MG63 (cell line): ENCODE data around the gene OR13C5. TPM values are rescaled to one million over a fixed set of nuclear protein-coding genes. Genes with fewer than 3 reads are reported as not detected.

Source experiments
- DNase-seq: peaks from one replicate; pipeline ENCODE4 v3.0.0-alpha.2; 2020
- H3K27me3 ChIP-seq: fragments of 250-450 bp; sonication (Bioruptor Pico); 2 replicates; pipeline ENCODE4 v1.5.1; 2020; ENCODE audit warnings: mild to moderate bottlenecking, moderate library complexity
- H3K36me3 ChIP-seq: fragments of 250-450 bp; sonication (Bioruptor Pico); 2 replicates; pipeline ENCODE4 v1.5.1; 2020; ENCODE audit warnings: mild to moderate bottlenecking, moderate library complexity
- H3K4me3 ChIP-seq: fragments of 250-450 bp; sonication (Bioruptor Pico); 2 replicates; pipeline ENCODE4 v1.5.1; 2020; ENCODE audit warnings: mild to moderate bottlenecking, moderate library complexity
- H3K9me3 ChIP-seq: fragments of 250-450 bp; sonication (Bioruptor Pico); 2 replicates; pipeline ENCODE4 v1.5.1; 2020; ENCODE audit warnings: mild to moderate bottlenecking, moderate library complexity
- total RNA-seq: library from RNA; depleted of rRNA; stranded (reverse); fragments of >200 nt; shearing (Covaris generic); gene quantifications from 2 replicates; pipeline ENCODE4 v1.2.3, GENCODE V29; 2014; ENCODE audit warnings: low replicate concordance; rRNA removed

The OR13C5 gene
- total RNA-seq, 1 experiment from 2014 or later: not detected

DNA sequence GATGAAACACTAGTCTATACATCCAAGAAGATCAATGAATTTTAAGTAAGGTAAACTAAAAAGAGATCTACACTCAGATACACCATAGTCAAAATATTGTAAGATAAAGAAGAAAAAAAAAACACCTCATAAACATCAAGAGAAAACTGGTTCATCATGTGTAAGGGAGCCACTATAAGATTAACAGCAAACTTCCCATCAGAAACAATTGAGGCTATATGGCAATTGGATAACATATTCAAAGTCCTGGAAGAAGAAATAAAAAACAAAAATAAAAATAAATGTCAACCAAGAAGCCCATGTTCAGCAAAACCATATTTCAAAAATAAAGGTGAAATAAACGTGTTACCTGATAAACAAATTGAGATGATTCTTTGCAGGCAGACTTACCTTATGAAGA lies 26.6 kb downstream of the OR13C5 start:
- no peak for DNase-seq

GRCh38 chr9:104568868-104569267 lies 30.3 kb downstream of the OR13C5 start, which contains the start of gene OR13C8:
Gene OR13C8 (plus strand): TSS chr9:104569168. CDS start chr9:104569168, 0 bp downstream.
- no peaks in the 10 kb centered on the region for H3K27me3 ChIP-seq
- H3K36me3 ChIP-seq: no peaks in the 10 kb centered on the region
- no peak for DNase-seq
- H3K9me3 ChIP-seq: peaks cover 4% of the 10 kb centered on the region
- H3K4me3 ChIP-seq: no peak within 1 kb of the TSS

More for the DNA sequence above, 26.6 kb downstream of the OR13C5 start:
- H3K36me3 ChIP-seq: no peaks in the 10 kb centered on the region
- peaks cover 4% of the 10 kb centered on the region for H3K9me3 ChIP-seq
- H3K27me3 ChIP-seq: no peaks in the 10 kb centered on the region
- H3K4me3 ChIP-seq: no peak overlapping the region

GRCh38 chr9:104564358-104564757 lies 34.9 kb downstream of the OR13C5 start:
- no peaks in the 10 kb centered on the region for H3K27me3 ChIP-seq
- no peak for DNase-seq

GRCh38 chr9:104556830-104557634 lies 42.2 kb downstream of the OR13C5 start:
- no peak for DNase-seq
- H3K4me3 ChIP-seq: no peak overlapping the region
- H3K27me3 ChIP-seq: no peaks in the 10 kb centered on the region
- H3K36me3 ChIP-seq: no peaks in the 10 kb centered on the region
- H3K9me3 ChIP-seq: no peaks in the 10 kb centered on the region

More at GRCh38 chr9:104564358-104564757, 34.9 kb downstream of the OR13C5 start:
- no peaks in the 10 kb centered on the region for H3K9me3 ChIP-seq
- no peaks in the 10 kb centered on the region for H3K36me3 ChIP-seq
- no peak overlapping the region for H3K4me3 ChIP-seq

DNA sequence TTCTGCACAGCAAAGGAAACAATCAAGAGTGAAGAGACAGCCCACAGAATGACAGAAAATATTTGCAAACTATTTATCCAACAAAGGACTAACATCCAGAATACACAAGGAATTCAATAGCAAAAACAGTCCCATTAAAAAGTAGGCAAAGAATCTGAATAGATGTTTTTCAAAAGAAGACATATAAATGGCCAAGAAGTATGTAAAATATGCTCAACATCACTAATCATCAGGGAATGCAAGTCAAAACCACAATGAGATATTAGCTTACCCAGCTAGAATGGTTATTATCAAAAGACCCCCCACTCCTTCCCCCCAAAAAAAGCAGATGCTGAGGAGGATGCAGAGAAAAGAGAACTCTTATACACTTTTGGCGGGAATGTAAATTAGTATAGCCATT lies 43.7 kb downstream of the OR13C5 start:
- DNase-seq: no peak

GRCh38 chr9:104553261-104553660 lies 46.0 kb downstream of the OR13C5 start:
- no peak for DNase-seq
- H3K4me3 ChIP-seq: no peak overlapping the region
- H3K27me3 ChIP-seq: no peaks in the 10 kb centered on the region
- H3K9me3 ChIP-seq: no peaks in the 10 kb centered on the region
- no peaks in the 10 kb centered on the region for H3K36me3 ChIP-seq

More for the DNA sequence above, 43.7 kb downstream of the OR13C5 start:
- no peaks in the 10 kb centered on the region for H3K36me3 ChIP-seq
- no peaks in the 10 kb centered on the region for H3K27me3 ChIP-seq
- no peak overlapping the region for H3K4me3 ChIP-seq
- H3K9me3 ChIP-seq: no peaks in the 10 kb centered on the region

Other genes starting within 250 kb of the OR13C5 start
- gene OR13F1, start 95.2 kb downstream of the OR13C5 start, total RNA-seq: not detected in 2 replicates
- not detected in 2 replicates for gene OR13C4, start 72.2 kb downstream of the OR13C5 start, total RNA-seq
- not detected in 2 replicates for gene OR13C3, start 62.6 kb downstream of the OR13C5 start, total RNA-seq
- gene OR13C8, start 30.2 kb downstream of the OR13C5 start, total RNA-seq: not detected in 2 replicates
- not detected in 2 replicates for gene OR13C2, start 6.2 kb upstream of the OR13C5 start, total RNA-seq
- gene OR13C9, start 18.8 kb upstream of the OR13C5 start, total RNA-seq: not detected in 2 replicates
- gene OR13D1, start 95.1 kb upstream of the OR13C5 start, total RNA-seq: not detected in 2 replicates
- gene NIPSNAP3A, start 148.3 kb upstream of the OR13C5 start, total RNA-seq: 37.1 and 39.2 TPM in 2 replicates
- 4.7 TPM in 1 of 2 replicates, not detected in the other for gene NIPSNAP3B, start 164.7 kb upstream of the OR13C5 start, total RNA-seq